G401.6 (cell line): Measurements from ENCODE around the gene MESP1.

Experiments
- FAIRE-seq: peaks from 2 replicates; lab custom pipeline; 2012; peaks lifted over from hg19 to GRCh38; lab: Jason Lieb, UNC

The MESP1 gene

GRCh38 chr15:89723031-89723430 lies 28.0 kb downstream of the MESP1 start:
- FAIRE-seq = no peak

DNA sequence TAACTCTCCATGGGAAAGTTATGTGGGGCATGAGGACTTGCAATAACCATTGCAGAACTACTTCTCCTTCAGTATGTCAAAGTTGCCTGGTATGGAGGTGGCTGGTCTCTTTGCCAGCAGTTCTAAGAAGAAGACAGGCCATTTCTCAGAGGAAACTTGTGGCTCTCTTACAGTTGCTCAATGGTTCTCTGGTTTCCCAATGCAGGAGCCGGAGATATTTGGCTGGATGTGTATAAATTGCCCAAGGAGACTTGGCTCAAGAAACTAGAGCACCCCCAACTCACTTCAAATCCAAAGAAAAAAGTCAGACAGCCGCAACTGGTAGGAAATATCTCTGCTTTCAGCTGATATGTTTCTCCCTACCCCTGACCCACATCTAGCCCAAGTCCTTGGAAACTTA lies 36.3 kb downstream of the MESP1 start:
- FAIRE-seq = no peak

GRCh38 chr15:89707577-89707976 lies 43.5 kb downstream of the MESP1 start:
- no peak for FAIRE-seq

DNA sequence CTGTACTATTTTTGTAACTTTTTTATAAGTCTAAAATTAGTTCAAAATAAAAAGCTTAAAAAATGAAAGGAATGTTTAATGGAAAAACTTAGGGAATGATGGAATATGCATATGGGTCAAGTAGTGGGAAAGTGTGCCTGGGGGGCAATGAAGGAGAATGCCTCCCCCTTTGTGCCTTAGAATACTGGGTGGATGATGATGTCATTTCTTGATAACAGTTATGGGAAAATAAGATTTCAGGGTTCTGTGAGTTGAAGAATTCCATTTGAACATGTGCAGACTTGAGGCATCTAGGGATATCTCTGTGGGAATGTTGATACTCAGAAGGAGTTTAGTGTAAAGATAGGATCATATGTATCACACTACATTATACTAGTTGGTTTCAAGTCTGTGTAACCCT lies 46.6 kb downstream of the MESP1 start:
- FAIRE-seq = no peak
